Urinary bladder (tissue), 4 donors: ENCODE results near the gene CRIM1. TPM values are rescaled to one million over a fixed set of nuclear protein-coding genes. Genes with fewer than 3 reads are reported as not detected.
A peak's percentile ranks its signal among the peaks of the same experiment; 100 is the strongest.

Source experiments
- DNase-seq: peaks from one replicate; pipeline ENCODE4 v3.0.0-alpha.2; 2015; ENCODE audit errors: extremely low spot score
- H3K27ac ChIP-seq: one replicate; pipeline ENCODE4 v1.5.1; 2013; ENCODE audit warnings: low read depth, mild to moderate bottlenecking, moderate library complexity
- H3K36me3 ChIP-seq: one replicate; pipeline ENCODE4 v1.6.1; 2013; ENCODE audit warnings: mild to moderate bottlenecking, moderate library complexity; ENCODE audit not compliant: insufficient read depth
- H3K4me1 ChIP-seq: one replicate; pipeline ENCODE4 v1.6.1; 2013; ENCODE audit warnings: mild to moderate bottlenecking, moderate library complexity; ENCODE audit not compliant: insufficient read depth
- H3K4me3 ChIP-seq: one replicate; pipeline ENCODE4 v1.5.1; 2013; ENCODE audit warnings: low read depth, low read length
- WGBS: extraction: QIAGEN DNeasy Blood & Tissue Kit; methylation state at CpG from one replicate; pipeline ENCODE4 v1.1.7; 2013; 5-methylcytosine and 5-hydroxymethylcytosine counted together
- polyA plus RNA-seq: library from polyadenylated mRNA; stranded (reverse); fragments of 200-250 nt; gene quantifications from one replicate; pipeline ENCODE4 v1.2.3, GENCODE V29; 2013
- total RNA-seq: library from RNA; depleted of rRNA; stranded (reverse); fragments of >200 nt; gene quantifications from one replicate; pipeline ENCODE4 v1.2.3, GENCODE V29; 2014
- donor health status: healthy with polysubstance abuse.
- donor health status: healthy.

Gene CRIM1
- total and polyA plus RNA-seq, 2 donors, result 36.6 to 78.0 TPM

- Histone ChIP-seq H3K27ac (peak overlapping the region; percentile 1), H3K4me1 (no peaks in the 10 kb centered on the region), H3K36me3 (peaks cover 2% of the 10 kb centered on the region), H3K4me3 (no peak overlapping the region)
- DNase-seq, result no peak
- WGBS, result 81% methylated on average over 1 of the region's 1 CpG
These were observed 206.7 kb downstream of the CRIM1 start for GRCh38 chr2:36562240-36562639.

GRCh38 chr2:36562973-36563532, 207.5 kb downstream of the CRIM1 start:
- Histone ChIP-seq H3K36me3 (peaks cover 2% of the 10 kb centered on the region), H3K27ac (no peak overlapping the region)
- 77% methylated on average over 3 of the region's 3 CpGs for WGBS

GRCh38 chr2:36564377-36564930, 208.9 kb downstream of the CRIM1 start:
- no peak for DNase-seq

More at GRCh38 chr2:36562973-36563532, 207.5 kb downstream of the CRIM1 start:
- no peak overlapping the region for H3K4me3 ChIP-seq
- H3K4me1 ChIP-seq, result no peaks in the 10 kb centered on the region
- DNase-seq, result no peak

GRCh38 chr2:36565712-36566111, 210.1 kb downstream of the CRIM1 start:
- H3K4me1 ChIP-seq, result no peaks in the 10 kb centered on the region
- H3K4me3 ChIP-seq, result no peak overlapping the region
- H3K27ac ChIP-seq, result no peak overlapping the region
- peaks cover 2% of the 10 kb centered on the region for H3K36me3 ChIP-seq
- 96% methylated on average over 4 of the region's 4 CpGs for WGBS
- no peak for DNase-seq

More at GRCh38 chr2:36564377-36564930, 208.9 kb downstream of the CRIM1 start:
- Histone ChIP-seq H3K36me3 (peaks cover 2% of the 10 kb centered on the region), H3K27ac (no peak overlapping the region), H3K4me1 (no peaks in the 10 kb centered on the region), H3K4me3 (no peak overlapping the region)
- WGBS, result 92% methylated on average over 11 of the region's 11 CpGs

- Histone ChIP-seq H3K36me3 (peaks cover 2% of the 10 kb centered on the region), H3K27ac (no peak overlapping the region), H3K4me3 (no peak overlapping the region), H3K4me1 (no peaks in the 10 kb centered on the region)
- WGBS, result 96% methylated on average over 4 of the region's 4 CpGs
- DNase-seq, result no peak
These were observed 211.3 kb downstream of the CRIM1 start for GRCh38 chr2:36566887-36567286.

GRCh38 chr2:36567711-36568408, 212.3 kb downstream of the CRIM1 start:
- H3K36me3 ChIP-seq, result peaks cover 2% of the 10 kb centered on the region
- no peak for DNase-seq
- H3K27ac ChIP-seq, result peak overlapping the region; percentile 18
- WGBS, result 89% methylated on average over 6 of the region's 6 CpGs
- no peak overlapping the region for H3K4me3 ChIP-seq
- H3K4me1 ChIP-seq, result no peaks in the 10 kb centered on the region

GRCh38 chr2:36568516-36569246, 213.1 kb downstream of the CRIM1 start:
- Histone ChIP-seq H3K36me3 (peaks cover 2% of the 10 kb centered on the region), H3K4me3 (no peak overlapping the region), H3K27ac (peak overlapping the region; percentile 18), H3K4me1 (no peaks in the 10 kb centered on the region)
- no peak for DNase-seq
- 68% methylated on average over 6 of the region's 6 CpGs for WGBS

- DNase-seq, result no peak
- WGBS, result 65% methylated on average over 3 of the region's 3 CpGs
- no peak overlapping the region for H3K27ac ChIP-seq
- H3K4me3 ChIP-seq, result no peak overlapping the region
- peaks cover 2% of the 10 kb centered on the region for H3K36me3 ChIP-seq
- no peaks in the 10 kb centered on the region for H3K4me1 ChIP-seq
These were observed 213.8 kb downstream of the CRIM1 start for GRCh38 chr2:36569267-36569856.

GRCh38 chr2:36570416-36570815, 214.8 kb downstream of the CRIM1 start:
- peaks cover under 1% of the 10 kb centered on the region for H3K36me3 ChIP-seq
- DNase-seq, result no peak
- H3K4me3 ChIP-seq, result no peak overlapping the region
- no peak overlapping the region for H3K27ac ChIP-seq
- WGBS, result 80% methylated on average over 1 of the region's 1 CpG
- H3K4me1 ChIP-seq, result no peaks in the 10 kb centered on the region

- Histone ChIP-seq H3K36me3 (no peaks in the 10 kb centered on the region), H3K4me3 (no peak overlapping the region), H3K4me1 (no peaks in the 10 kb centered on the region), H3K27ac (no peak overlapping the region)
- WGBS, result 83% methylated on average over 3 of the region's 3 CpGs
- DNase-seq, result no peak
These were observed 216.6 kb downstream of the CRIM1 start for GRCh38 chr2:36572054-36572718.

GRCh38 chr2:36572719-36573059, 217.1 kb downstream of the CRIM1 start:
- Histone ChIP-seq H3K4me1 (no peaks in the 10 kb centered on the region), H3K27ac (no peak overlapping the region), H3K36me3 (no peaks in the 10 kb centered on the region), H3K4me3 (no peak overlapping the region)
- DNase-seq, result no peak
- WGBS, result 62% methylated on average over 4 of the region's 4 CpGs

- H3K4me1 ChIP-seq, result no peaks in the 10 kb centered on the region
- no peak for DNase-seq
- 99% methylated on average over 1 of the region's 1 CpG for WGBS
- no peak overlapping the region for H3K4me3 ChIP-seq
- no peak overlapping the region for H3K27ac ChIP-seq
- H3K36me3 ChIP-seq, result no peaks in the 10 kb centered on the region
These were observed 217.6 kb downstream of the CRIM1 start for GRCh38 chr2:36573165-36573564.

- 95% methylated on average over 2 of the region's 2 CpGs for WGBS
- Histone ChIP-seq H3K4me1 (no peaks in the 10 kb centered on the region), H3K4me3 (no peak overlapping the region), H3K27ac (no peak overlapping the region), H3K36me3 (peaks cover 2% of the 10 kb centered on the region)
- no peak for DNase-seq
These were observed 219.0 kb downstream of the CRIM1 start for GRCh38 chr2:36574560-36574959.
